GM18870 (cell line): Measurements from ENCODE around the gene MYBPC3.
"Not testable (repeated sequence)": the region's sequence is repeated elsewhere in the genome, so short reads cannot be mapped to it uniquely, and the experiment has no call there.

Experiments
- ATAC-seq: cut with Tn5 transposase; IDR thresholded peaks from one replicate; pipeline ENCODE4 v1.9.1; 2021; ENCODE audit warnings: moderate library complexity; ENCODE audit not compliant: unreplicated experiment

The MYBPC3 gene

DNA sequence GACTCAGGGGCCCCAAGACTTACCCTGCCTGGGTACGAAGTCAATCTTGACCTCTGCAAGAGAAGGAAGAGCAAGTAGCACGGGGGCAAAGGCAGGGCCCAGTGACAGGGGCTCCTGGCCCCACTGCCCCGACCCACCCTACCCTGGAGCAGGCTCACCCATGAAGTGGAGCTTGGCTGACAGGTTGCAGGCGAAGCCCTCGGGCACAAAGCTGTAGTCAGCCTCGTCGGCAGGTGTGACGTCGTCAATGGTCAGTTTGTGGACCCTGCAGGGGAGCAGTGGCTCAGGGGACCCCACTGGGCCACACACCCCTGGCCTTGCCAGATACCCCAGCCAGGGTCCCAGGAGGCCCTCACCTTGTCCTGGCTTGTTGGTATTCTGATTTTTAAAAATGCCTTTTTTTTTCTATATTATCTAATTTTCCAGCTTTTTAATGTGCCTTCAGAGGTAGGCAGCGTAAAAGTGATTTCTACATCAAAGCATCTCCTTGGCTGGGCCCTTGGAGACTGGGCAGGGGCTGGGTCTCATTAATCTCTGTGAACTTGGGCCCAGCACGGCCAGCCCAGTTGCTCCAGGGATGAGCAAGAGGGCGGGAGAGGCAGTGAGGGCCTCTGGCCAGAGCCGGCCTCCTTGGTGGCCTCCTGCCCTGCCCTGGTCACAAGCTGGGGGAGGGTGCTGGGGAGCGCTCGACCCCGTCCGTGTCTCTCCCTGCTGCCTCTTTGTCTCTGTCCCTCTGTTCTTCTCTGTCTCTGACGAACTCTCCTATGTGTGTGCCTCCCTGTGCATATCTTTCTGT lies 11.3 kb downstream of the MYBPC3 start:
- ATAC-seq = no peak

DNA sequence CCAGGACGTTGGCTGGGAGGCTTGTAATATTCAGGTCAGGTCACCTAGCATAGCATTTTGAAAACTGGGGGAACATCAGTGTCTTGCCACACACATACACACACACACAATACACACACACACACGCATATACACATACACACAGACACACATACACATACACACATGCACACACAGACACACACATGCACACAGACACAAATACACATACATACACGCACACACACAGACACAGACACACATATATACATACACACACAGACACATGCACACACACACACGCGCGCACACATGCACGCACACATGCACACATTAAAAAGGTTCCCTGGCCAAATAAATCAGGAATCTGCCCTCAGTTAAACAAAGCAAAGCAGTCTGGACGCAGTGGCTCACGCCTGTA lies 12.5 kb downstream of the MYBPC3 start:
- no peak for ATAC-seq

- no peak for ATAC-seq
These were observed 13.9 kb downstream of the MYBPC3 start for GRCh38 chr11:47338396-47339241.

DNA sequence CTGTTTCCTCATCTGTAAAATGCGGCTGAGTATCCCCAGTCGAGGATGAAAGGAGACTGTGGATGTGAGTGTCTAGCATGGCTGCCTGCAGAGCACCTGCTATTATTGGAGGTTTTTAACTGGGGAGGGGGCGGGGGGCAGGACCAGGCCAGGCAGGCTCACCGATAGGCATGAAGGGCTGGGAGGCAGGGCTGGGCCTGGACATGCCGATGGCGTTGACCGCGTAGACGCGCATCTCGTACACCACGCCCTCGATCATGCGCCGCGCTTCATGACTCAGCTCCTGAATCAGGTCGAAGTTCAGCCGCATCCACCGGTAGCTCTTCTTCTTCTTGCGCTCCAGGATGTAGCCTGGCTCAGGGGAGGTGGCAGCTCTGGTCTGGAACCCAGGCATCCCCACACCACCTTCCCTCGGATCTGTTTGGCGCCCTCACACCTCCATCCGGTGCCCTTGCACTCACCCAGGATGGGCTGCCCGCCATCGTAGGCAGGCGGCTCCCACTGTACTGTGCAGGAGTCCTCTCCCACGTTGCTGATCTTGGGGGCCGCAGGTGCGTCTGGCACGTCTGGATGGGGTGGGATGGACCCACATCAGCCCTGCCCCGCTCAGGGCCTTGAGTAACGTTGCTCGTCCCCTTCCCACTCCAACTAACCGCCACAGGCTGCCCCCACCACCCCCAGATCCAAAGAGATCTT lies 15.1 kb downstream of the MYBPC3 start:
- no peak for ATAC-seq

DNA sequence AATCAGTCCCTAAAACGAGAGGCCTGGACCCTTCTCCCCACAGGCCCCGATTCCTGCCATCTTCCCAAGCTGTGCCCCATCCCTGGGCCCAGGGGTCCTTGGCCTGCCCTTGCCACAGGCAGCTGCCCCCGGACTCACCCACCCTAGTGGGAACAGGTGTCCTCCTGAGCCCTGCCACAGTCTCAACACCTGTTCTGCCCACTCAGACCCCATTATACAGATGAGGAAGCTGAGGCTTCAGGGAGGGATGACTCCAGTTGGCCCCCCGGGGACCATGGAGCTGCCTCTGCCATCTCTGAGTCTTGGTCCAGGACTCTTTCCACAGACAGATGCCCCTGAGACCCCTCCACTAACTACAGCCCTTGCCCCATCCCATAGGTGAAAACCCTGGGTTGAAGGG lies 15.9 kb downstream of the MYBPC3 start:
- ATAC-seq = no peak

DNA sequence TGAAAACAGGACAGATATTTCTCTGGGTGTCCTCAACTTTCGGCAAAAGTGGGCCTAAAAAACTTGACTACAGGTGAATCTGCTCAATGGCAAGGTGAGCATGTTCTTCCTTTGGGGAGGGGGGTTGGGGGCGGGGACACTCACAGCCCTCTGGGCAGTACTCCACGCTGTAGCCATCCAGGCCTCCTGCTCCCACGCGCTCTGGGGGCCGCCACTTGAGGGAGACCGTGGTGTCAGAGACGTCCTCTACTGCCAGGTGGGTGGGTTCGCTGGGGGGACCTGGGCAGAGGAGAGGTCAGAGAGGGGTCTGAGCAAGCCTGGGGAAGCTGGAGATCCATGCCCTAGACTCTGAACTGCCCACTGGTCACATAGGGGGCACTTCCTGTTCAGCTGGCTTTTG lies 16.8 kb downstream of the MYBPC3 start:
- ATAC-seq = no peak

DNA sequence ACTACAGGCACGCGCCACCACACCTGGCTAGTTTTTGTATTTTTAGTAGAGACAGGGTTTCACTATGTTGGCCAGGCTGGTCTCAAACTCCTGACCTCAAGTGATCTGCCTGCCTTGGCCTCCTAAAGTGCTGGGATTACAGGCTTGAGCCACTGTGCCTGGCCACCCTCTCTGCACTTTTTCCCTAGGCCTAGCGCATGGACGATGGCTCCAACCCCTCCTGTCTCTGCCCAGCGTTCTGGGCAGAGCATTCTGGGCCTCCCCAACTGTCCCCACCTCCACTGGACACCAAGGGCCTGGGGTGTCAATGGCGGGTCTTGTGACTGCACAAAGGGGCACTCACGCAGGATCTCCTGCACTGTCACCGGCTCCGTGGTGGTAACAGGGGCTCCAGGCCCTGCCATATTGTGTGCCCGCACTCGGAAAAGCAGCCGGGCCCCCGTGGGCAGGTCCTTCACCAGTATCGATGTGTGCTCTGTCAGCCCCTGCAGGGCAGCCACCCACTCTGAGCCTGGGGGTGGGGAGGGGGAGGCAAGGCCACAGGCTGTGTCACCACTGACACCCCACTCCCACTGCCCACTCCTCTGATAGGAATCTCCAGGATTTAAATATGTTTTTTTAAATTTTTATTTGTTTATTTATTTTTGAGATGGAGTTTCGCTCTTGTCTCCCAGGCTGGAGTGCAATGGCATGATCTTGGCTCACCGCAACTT lies 17.6 kb downstream of the MYBPC3 start:
- not testable (repeated sequence) for ATAC-seq

DNA sequence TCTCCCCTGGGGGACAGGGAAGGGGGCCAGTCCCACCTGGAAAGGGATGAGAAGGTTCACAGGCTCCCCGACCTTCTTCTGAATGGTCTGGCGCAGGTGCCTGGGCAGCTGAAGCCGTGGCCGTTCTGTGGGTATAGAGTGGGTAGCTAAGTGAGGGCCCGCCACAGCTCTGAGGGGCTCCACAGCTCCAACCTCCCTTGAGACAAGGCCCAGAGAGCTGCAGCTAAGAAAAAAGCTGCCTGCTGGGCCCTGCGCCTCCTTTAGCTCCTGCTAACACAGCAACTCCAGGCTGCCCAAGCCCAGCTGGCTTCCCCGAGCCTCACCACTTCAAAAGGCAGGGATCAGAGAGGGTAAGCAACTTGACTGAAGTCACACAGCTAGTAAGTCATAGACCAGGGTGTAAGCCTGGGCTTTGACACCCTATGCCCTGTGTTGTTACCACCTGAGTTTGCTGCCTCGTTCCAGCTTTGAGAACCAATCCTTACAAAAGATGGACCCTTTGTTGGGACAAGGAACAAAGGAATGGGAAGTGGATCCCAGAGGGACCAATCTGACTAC lies 18.5 kb downstream of the MYBPC3 start:
- no peak for ATAC-seq

DNA sequence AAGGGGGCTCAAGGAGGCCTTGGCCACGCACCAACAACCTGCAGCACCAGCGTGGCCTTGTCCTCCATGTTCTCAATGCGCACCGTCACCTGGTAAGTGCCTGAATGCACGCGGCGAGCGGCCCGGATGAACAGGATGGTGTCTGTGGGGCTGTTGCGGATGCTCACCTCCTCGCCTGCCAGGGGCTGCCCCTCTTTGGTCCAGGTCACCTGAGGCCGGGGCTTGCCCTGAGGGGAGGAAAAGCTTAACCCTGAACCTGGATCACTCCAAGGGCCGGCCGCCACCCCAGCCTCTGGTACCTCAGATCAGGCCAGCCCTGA lies 19.0 kb downstream of the MYBPC3 start:
- ATAC-seq = no peak

DNA sequence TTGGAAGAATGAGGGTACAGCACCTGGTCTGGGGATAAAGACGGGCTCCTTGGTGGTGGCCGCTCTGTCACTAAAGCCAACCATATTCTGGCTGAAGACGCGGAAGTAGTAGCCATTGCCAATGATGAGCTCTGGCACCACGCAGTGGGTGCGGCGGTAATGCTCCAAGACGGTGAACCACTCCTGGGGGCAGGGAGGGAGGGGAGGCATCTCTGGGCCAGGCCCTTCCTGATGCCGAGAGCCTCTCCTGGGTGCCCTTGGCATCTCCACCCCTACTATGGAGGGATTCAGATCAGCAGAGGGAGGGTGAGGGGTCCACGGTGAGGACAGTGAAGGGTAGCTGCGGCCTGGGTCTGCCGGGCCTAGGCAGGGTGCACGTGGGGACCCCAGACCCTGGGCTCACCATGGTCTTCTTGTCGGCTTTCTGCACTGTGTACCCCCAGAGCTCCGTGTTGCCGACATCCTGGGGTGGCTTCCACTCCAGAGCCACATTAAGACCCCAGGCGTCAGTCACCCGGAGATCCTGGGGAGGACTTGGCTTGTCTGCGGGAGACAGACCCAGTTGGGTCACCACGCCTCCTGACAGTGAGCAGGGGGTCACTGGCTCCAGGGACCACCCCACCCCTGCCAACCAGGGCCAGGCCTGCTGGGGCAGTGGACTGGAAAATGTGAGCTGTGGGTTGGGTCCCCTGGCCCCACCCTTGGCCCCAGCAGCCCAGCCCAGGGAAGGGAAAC lies 19.5 kb downstream of the MYBPC3 start:
- ATAC-seq = no peak

DNA sequence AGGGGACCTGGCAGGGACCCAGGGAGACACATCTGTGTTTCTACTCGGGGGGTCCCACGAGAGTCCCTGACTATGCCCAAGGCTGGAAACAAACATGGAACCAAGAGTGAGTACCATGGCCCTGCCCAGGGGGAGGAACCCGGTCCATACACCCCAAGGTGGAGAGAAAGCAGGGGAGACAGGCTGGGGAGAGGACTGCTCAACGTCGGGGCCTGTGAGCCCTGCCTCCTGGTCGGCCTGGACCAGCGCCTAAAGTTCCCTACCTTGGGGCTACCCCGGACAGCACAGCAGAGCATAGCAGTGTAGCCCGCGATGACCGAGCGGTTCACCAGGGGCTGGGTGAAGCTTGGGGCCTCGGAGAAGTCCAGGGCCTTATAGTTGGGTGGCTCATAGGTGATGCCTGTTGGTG lies 20.2 kb downstream of the MYBPC3 start:
- no peak for ATAC-seq

GRCh38 chr11:47331454-47332302 lies 20.8 kb downstream of the MYBPC3 start:
- ATAC-seq = no peak

DNA sequence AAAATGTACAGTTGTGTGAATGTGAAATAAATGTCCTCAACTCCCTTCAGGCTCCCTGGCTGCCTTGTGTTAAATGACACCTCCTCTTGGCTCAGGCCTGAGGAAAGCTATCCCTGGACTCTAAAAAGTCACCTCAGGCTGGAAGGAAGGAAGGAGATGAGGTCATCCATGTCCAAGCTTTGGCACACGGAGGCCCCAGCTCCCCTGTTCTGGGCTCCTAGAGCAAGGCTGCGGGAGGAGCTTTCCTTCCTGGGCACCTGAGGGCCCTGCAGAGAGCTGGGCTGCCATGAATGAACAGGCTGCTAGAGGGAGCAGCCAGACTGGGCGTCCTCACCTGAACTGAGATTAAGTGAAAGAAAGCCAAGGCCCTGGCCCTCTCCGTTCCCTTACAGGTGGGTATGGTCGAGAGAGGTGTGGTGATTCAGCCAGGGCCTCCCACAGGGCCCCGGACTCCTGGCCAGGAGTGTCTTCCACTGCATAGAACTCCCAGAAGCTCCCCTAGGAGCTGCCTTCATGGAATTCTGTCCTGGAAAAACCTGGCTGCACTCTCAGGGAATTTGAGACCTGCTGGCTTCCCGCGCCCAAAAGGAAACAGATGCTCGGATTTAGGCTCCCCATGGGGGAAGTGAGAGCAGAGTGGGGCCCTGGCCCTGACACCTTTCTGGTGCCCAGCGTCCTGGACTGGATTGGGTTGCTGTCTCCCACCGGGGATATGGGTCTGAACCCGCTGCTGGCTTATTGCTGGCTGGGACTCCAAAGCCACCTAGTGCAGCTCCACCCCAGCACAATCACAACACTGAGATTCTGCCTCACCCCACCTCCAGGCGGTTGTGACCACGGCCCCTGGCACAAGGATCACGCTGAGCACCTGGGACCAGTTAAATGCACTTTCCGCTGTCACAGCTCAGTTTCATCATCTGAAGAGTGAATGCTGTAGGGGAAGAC lies 22.2 kb downstream of the MYBPC3 start:
- ATAC-seq = no peak

GRCh38 chr11:47329431-47329986 lies 23.0 kb downstream of the MYBPC3 start:
- ATAC-seq = no peak

- ATAC-seq = no peak
These were observed 23.8 kb downstream of the MYBPC3 start for GRCh38 chr11:47328449-47329390.

- no peak for ATAC-seq
These were observed 24.6 kb downstream of the MYBPC3 start for GRCh38 chr11:47327949-47328348.

- no peak for ATAC-seq
These were observed 25.5 kb downstream of the MYBPC3 start for GRCh38 chr11:47327025-47327424.
